Activated CD4-positive, alpha-beta T cell treated with anti-CD3 and anti-CD28 coated beads, Interleukin-2, Interleukin-6, amounts not matched to agents 100 ng/mL and 50 ng/mL, durations not matched to agents 16 hours and 8 hours (primary cell): ENCODE results near the gene SLC25A44.
A peak's percentile ranks its signal among the peaks of the same experiment; 100 is the strongest.

ENCODE experiments used
- DNase-seq: peaks from one replicate; pipeline ENCODE4 v3.0.0-alpha.2; 2020

SLC25A44 gene

DNA sequence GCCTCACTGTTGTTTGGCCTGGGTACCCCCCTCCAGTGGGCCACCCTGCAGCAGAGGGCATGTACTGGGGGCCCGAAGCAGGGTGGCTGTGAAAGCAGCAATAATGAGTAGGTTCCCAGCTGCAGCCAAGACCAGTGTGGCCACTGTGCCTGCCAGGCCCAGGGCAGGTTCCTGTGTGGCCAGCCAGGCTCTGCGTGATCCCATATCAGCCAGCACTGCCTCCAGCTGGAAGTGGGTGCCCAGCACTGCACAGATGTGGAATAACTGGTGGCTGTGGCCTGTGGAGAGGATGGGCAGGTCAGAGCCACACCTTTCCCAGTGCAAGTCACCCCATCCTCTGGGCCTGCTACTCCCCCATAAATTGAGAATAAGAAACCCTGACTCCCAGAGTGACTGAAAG lies 50.2 kb downstream of the SLC25A44 start:
- no peak for DNase-seq

- no peak for DNase-seq
Observed at GRCh38 chr1:156244712-156245111, 50.8 kb downstream of the SLC25A44 start.

DNA sequence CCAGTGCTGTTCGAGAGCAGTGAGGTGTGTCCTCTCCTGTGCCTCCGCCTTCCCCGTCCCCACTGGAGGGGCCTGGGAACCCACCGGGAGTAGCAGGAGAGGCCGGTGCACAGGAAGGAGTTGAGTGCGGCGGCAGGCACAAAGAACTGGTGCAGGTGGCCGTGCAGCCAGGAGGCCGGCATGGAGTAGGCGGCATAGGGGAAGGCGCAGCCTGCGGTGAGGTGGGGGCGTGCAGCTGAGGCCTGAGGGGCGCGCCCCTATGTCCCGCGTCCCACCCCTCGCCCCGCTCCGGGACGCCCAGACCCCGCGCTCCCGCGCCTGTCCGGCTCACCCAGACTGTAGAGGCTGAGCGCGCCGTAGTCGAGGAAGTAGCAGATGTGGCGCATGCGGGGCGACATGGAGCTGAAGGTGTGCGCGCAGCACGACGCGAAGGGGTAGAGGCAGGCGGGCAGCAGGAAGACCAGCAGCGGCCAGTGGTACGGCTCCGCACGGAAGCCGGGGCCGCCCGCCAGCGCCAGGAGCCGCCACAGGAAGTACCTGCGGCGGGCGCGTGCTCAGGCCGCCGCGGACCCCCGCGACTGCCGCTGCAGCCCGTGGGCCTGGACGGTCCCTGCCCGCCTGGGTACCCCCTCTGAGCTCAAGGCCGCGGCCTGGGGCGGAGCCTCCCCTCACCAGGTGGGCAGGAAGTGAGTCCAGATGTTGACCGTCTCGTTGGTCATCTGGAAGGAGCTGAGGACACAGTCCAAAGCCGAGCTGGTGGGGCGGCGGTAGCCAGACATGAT lies 51.7 kb downstream of the SLC25A44 start:
- peak; percentile 44 for DNase-seq

DNA sequence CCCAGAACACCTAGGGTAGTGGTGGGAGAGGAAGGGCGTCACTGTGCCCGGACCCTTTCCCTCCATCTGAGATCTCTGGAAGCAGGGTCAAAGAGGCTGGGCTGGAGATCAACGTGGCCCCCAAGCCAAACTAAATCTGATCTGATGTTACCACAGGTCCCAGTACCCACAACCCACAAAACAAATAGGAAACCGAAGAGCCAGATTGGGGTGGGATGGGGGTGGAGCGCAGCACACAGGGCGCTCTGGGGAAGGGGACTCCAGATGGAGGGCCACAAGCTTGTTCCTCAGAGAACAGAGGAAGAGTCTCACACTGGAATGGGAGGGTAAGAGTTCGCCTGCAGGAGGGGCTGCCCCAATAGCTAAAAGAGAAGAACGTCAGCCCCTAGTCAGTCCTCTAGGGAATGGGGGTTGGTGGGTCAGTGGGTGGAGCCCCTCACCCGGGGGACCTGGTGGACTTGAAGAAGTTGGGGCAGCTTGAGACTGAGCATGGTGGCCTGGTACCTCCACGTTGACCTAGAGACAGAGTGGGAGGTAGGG lies 52.4 kb downstream of the SLC25A44 start:
- no peak for DNase-seq

DNA sequence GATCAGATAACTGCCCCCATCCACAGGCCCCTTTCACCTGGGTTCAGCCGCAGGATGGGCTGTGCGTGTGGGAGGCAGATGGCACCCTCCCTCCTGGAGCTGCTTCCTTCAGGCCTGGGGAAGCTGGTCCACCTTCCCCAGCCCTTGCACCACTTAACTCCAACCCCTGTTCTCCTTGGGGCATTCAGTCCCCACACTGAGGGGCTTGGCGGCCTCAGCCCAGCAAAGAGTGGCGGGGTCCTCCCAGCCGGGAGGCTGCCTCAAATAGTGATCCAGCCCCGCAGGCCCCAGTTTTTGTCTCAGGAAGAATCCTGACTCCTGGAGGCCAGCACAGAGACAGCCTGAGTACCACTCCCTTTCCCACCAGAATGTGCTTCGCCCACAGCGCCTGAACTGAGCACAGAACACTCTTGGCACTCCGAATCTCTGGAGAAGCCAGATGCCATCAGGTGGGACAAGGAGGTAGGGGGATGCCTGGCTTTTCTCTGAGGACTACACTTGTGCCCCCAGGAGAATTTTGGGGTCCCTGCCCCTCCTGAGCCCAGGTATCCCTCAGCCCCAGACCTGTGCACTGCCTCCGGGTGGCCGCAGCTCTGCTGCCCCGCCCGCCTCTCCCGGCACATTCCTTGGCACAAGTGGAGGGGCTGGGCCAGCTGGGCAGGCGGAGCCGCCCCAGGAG lies 53.0 kb downstream of the SLC25A44 start:
- DNase-seq, result no peak

- no peak for DNase-seq
Observed at GRCh38 chr1:156247460-156248322, 53.8 kb downstream of the SLC25A44 start, which contains the start of gene PAQR6. Gene PAQR6, minus strand, starts transcription at chr1:156248056. Its CDS starts 1,325 bp downstream, at chr1:156246731.

DNA sequence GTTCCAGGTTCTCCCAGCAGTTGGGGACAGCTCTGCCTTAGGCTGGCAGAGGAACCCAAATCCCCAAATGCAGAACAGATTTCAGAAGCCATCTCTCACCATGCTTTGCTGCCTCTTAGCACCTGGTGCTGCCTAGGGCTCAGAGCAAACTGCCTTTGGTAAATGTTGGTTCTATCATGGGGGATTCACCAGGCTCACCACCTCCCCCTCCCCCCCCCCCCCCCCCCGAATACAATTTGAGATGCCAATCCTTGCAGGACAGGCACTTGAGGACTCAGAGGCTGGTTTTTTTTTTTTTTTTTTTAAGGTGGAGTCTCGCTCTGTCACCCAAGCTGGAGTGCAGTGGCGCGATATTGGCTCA lies 54.4 kb downstream of the SLC25A44 start:
- DNase-seq, result no peak

DNA sequence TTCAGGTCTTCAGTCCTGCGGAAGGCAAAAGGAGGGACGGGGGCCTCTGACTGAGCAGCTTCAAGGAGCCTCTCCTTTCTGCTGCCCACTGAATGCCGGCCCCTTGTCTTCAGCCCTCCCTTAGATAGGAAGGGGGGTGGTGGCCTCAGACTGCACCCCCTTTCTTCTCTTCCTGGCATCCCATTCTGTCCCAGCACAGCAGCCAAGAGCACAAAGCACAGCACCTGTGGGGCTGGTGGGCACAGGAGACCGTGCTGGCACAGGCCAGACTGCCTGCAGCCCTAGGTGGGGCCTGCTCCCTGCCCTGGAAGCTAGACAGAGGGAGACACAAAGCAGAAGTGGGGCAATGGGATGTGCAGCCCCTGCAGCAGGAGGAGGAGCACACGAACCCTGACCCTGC lies 55.7 kb downstream of the SLC25A44 start:
- DNase-seq, result no peak

DNA sequence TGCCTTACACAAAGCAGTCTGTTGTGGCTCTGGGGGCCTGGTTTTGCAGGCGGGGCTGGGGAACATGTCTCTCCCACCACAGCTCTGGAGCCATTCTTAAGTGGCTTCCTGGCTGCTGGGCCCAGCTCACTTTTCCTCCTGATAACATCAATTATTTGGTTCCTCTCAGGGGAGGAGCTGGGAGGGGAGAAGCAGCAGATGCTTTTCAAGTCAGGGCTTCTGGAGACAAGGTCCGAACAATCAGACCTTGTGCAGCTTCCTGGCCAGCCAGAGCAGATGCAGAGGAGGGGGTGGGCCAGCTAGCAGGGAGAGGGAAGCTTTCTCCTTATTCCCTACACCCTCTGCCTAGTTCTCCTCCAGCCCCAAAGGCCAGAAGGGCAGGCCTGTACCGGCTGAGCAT lies 57.6 kb downstream of the SLC25A44 start:
- DNase-seq, result no peak

DNA sequence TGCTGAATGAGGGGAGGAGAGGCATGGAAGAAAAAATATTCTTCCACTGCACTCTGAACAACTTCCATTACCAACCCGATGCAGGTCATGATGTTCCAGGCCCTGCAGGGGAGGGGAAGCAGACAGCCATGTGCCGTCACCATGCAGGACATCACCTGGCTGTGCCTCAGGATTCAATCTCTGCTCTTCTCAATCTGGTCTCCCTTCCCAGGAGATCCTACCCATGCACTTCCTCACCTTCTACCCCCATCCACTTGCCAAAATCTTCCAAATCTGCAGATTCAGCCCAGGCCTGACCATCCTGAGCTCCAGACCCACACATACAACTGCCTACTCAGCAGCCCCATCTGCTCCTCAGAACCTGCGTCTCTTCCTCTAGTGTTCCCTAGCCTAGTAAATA lies 59.7 kb downstream of the SLC25A44 start:
- DNase-seq, result no peak

DNA sequence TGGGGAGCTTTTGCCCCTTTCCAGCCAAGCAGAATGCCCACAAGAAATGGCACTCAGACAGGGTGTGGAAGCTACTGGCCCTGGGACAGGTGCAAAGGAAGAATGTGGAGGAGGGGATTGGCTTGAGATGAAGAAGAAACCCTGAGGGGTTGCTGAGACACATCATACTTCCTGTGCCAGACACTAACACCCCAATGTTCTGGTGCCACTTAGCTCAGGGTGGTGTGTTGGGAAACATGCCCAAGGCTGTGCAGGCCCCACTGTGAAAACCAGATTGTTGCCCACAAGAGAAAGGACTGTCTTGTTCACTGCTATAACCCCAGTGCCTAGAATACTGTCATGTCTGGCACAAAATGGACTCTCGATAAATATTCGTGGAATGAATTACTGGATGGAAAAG lies 63.8 kb downstream of the SLC25A44 start:
- DNase-seq, result no peak

GRCh38 chr1:156258859-156259258 lies 65.0 kb downstream of the SLC25A44 start:
- DNase-seq, result no peak

- DNase-seq, result no peak
Observed at GRCh38 chr1:156259805-156260204, 65.9 kb downstream of the SLC25A44 start.

DNA sequence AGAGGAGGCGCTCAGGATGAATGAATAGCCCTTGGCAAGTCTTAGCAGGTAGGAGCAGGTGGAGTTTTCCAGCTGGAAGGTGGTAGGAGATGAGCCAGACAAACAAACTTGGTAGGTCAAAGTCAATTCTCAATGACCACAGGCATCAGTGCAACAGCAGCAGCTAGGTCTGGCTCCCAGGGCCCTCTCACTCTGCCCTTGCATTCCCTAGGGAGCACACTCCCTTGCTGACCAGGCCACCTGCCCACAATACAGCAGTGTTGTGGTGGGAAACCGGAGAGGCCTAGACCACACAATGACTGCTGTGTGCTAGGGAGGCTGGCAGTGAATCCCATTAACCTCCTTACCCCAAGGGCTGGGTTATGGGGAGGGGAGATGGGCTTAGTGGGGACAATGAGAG lies 67.0 kb downstream of the SLC25A44 start:
- no peak for DNase-seq
